Measurements from ENCODE around the gene AP5B1.

AP5B1 gene

GRCh38 chr11:65821107-65821506 is 40.3 kb upstream of the AP5B1 start:
- no peak for TF ChIP-seq ARNTL (CRISPR knock-in tag; IDR thresholded peaks at IDR 0.05; ENCODE audit: borderline replicate concordance, low read depth)
- no peak for TF ChIP-seq PATZ1 (CRISPR knock-in tag; IDR thresholded peaks at IDR 0.05; ENCODE audit: borderline replicate concordance)
- TF ChIP-seq ZC3H10 (CRISPR knock-in tag; IDR thresholded peaks at IDR 0.05), result no peak
- no peak for ATAC-seq

GRCh38 chr11:65817835-65818680 is 37.3 kb upstream of the AP5B1 start:
- ATAC-seq, result peak; percentile 94
- TF ChIP-seq SNAI2 (CRISPR knock-in tag; IDR thresholded peaks at IDR 0.05) (0 out of 2 replicates have a peak, but pooled peaks have one; percentile 30), CREB5 (CRISPR knock-in tag; IDR thresholded peaks at IDR 0.05; ENCODE audit: low read depth) (no peak), CSRNP3 (CRISPR knock-in tag; IDR thresholded peaks at IDR 0.05) (no peak), ESRRG (CRISPR knock-in tag; IDR thresholded peaks at IDR 0.05) (no peak), TCF4 (CRISPR knock-in tag; IDR thresholded peaks at IDR 0.05; ENCODE audit: borderline replicate concordance) (peak; percentile 66), POU6F1 (CRISPR knock-in tag; IDR thresholded peaks at IDR 0.05; ENCODE audit: borderline replicate concordance, low read depth) (0 out of 2 replicates have a peak, but pooled peaks have one; percentile 50), TSHZ2 (CRISPR knock-in tag; IDR thresholded peaks at IDR 0.05) (no peak), CSDC2 (CRISPR knock-in tag; IDR thresholded peaks at IDR 0.05) (no peak), BACH2 (CRISPR knock-in tag; IDR thresholded peaks at IDR 0.05; ENCODE audit: borderline replicate concordance) (no peak), ZNF70 (CRISPR knock-in tag; IDR thresholded peaks at IDR 0.05) (no peak)

GRCh38 chr11:65817312-65817834 is 36.6 kb upstream of the AP5B1 start:
- no peak for ATAC-seq
- TF ChIP-seq TCF4 (CRISPR knock-in tag; IDR thresholded peaks at IDR 0.05; ENCODE audit: borderline replicate concordance) (no peak), ZNF8 (CRISPR knock-in tag; IDR thresholded peaks at IDR 0.05) (no peak), ZC3H10 (CRISPR knock-in tag; IDR thresholded peaks at IDR 0.05) (no peak), ZFP30 (CRISPR knock-in tag; IDR thresholded peaks at IDR 0.05) (no peak), ARNTL (CRISPR knock-in tag; IDR thresholded peaks at IDR 0.05; ENCODE audit: borderline replicate concordance, low read depth) (no peak), OSR1 (CRISPR knock-in tag; IDR thresholded peaks at IDR 0.05) (no peak), CSRNP3 (CRISPR knock-in tag; IDR thresholded peaks at IDR 0.05) (no peak), TSHZ2 (CRISPR knock-in tag; IDR thresholded peaks at IDR 0.05) (no peak), PATZ1 (CRISPR knock-in tag; IDR thresholded peaks at IDR 0.05; ENCODE audit: borderline replicate concordance) (no peak), ESRRG (CRISPR knock-in tag; IDR thresholded peaks at IDR 0.05) (no peak), GLIS3 (CRISPR knock-in tag; IDR thresholded peaks at IDR 0.05) (no peak), ZNF70 (CRISPR knock-in tag; IDR thresholded peaks at IDR 0.05) (no peak), PPARA (CRISPR knock-in tag; IDR thresholded peaks at IDR 0.05; ENCODE audit: borderline replicate concordance) (no peak), BACH2 (CRISPR knock-in tag; IDR thresholded peaks at IDR 0.05; ENCODE audit: borderline replicate concordance) (no peak)
